A673 (cell line): ENCODE measurements around the gene KRTAP10-7. TPM values are rescaled to one million over a fixed set of nuclear protein-coding genes. Genes with fewer than 3 reads are reported as not detected.
"Not testable (repeated sequence)": the region's sequence is repeated elsewhere in the genome, so short reads cannot be mapped to it uniquely, and the experiment has no call there.

Experiments
- BruUV-seq: library from RNA; stranded (reverse); fragments of 400-500 nt; replicated peaks from 2 replicates; lab custom pipeline; 2021; lab: Mats Ljungman, UMichigan
- CTCF ChIA-PET: fragments of 300-600 bp; sonication (Branson Sonifier 250); formaldehyde crosslinking; loops from one replicate; lab custom pipeline; 2022; ENCODE audit warnings: antibody characterized with exemption; lab: Charles Lee
- POLR2A ChIA-PET: fragments of 300-600 bp; sonication (Branson Sonifier 250); formaldehyde crosslinking; loops from one replicate; lab custom pipeline; 2022; ENCODE audit warnings: antibody characterized with exemption; ENCODE audit not compliant: low non-redundant PET; lab: Charles Lee
- DNase-seq: peaks from one replicate; pipeline ENCODE4 v3.0.0-alpha.2; 2015; ENCODE audit warnings: low spot score
- H3K27ac ChIP-seq: fragments of 200-600 bp; sonication (generic); 2 replicates; pipeline ENCODE4 v1.5.1; 2016; ENCODE audit warnings: mixed run types, low read depth, mild to moderate bottlenecking, mixed read lengths, antibody characterized with exemption, low read length; ENCODE audit not compliant: poor library complexity, severe bottlenecking
- H3K27me3 ChIP-seq: fragments of 200-600 bp; sonication (generic); replicated peaks from 2 replicates; pipeline ENCODE4 v1.6.1; 2017; ENCODE audit warnings: mixed run types, low read depth, mild to moderate bottlenecking, mixed read lengths, antibody characterized with exemption, low read length; ENCODE audit not compliant: insufficient read depth, poor library complexity
- H3K36me3 ChIP-seq: fragments of 200-600 bp; sonication (generic); 2 replicates; pipeline ENCODE4 v1.6.1; 2016; ENCODE audit warnings: mixed run types, mild to moderate bottlenecking, mixed read lengths, antibody characterized with exemption, low read length; ENCODE audit not compliant: insufficient read depth, poor library complexity, severe bottlenecking
- H3K4me1 ChIP-seq: fragments of 200-600 bp; sonication (generic); 2 replicates; pipeline ENCODE4 v1.6.1; 2017; ENCODE audit warnings: mixed run types, mild to moderate bottlenecking, mixed read lengths, antibody characterized with exemption, low read length; ENCODE audit not compliant: insufficient read depth, poor library complexity, severe bottlenecking
- H3K4me3 ChIP-seq: fragments of 200-600 bp; sonication (generic); 2 replicates; pipeline ENCODE4 v1.5.1; 2016; ENCODE audit warnings: low read depth, mixed run types, mild to moderate bottlenecking, mixed read lengths, low read length; ENCODE audit not compliant: poor library complexity, severe bottlenecking
- H3K9me3 ChIP-seq: fragments of 200-600 bp; sonication (generic); 2 replicates; pipeline ENCODE4 v1.6.1; 2016; ENCODE audit warnings: mixed run types, low read depth, mild to moderate bottlenecking, mixed read lengths, antibody characterized with exemption, low read length; ENCODE audit not compliant: poor library complexity, severe bottlenecking
- CTCF ChIP-seq: fragments of 300-800, 200-600 bp; sonication (generic); conservative IDR thresholded peaks from 2 replicates; pipeline ENCODE4 v1.5.1; 2017; ENCODE audit warnings: low read depth, mild to moderate bottlenecking, antibody characterized with exemption, low read length, moderate library complexity, mixed read lengths
- EZH2 ChIP-seq: fragments of 200-600 bp; sonication (generic); IDR thresholded peaks from 2 replicates; pipeline ENCODE4 v1.6.1; 2017; ENCODE audit warnings: borderline replicate concordance, low read depth, mild to moderate bottlenecking, mixed read lengths, antibody characterized with exemption, low read length; ENCODE audit not compliant: poor library complexity, severe bottlenecking
- intact Hi-C: fragments of 100-400 bp; cut with micrococcal nuclease; formaldehyde crosslinking; loops from one replicate; pipeline ENCODE4 v1.10.0; 2022; ENCODE audit not compliant: unreplicated experiment
- total RNA-seq: library from RNA; stranded (reverse); gene quantifications from 2 replicates; pipeline ENCODE4 v1.2.3, GENCODE V29; 2021

KRTAP10-7 gene
- total RNA-seq, 1 experiment from 2014 or later: not detected

DNA sequence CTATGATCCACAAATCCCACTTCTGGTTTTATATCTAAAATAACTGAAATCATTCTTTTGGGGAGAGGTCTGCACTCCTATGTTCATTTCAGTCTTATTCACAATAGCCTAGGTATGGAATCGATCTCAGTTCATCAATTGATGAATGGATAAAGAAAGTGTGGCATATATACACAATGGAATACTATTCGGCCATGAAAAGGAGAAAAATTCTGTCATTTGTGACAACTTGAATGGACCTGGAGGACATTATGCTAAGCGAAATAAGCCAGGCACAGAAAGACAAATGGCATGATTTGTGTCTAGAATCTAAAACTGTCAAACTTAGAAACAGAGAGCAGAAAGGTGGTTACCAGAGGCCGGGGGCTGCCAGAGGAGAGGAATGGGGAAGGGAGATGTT lies 6.1 kb downstream of the KRTAP10-7 start:
- no peaks in the 10 kb centered on the region for H3K27me3 ChIP-seq
- peaks cover 20% of the 10 kb centered on the region for H3K9me3 ChIP-seq
- intact Hi-C loops: loop anchor here (10.0 kb wide), 1 partner anchor 62 kb away; the partner anchor contains the start of gene KRTAP10-1
- H3K36me3 ChIP-seq: no peaks in the 10 kb centered on the region
- ChIA-PET CTCF (no interaction called here), POLR2A (no interaction called here)
- H3K27ac ChIP-seq: no peak overlapping the region
- H3K4me1 ChIP-seq: no peaks in the 10 kb centered on the region
- no peak for DNase-seq
- no TSS peak for BruUV-seq
- no peak overlapping the region for H3K4me3 ChIP-seq
- TF ChIP-seq CTCF (no peak), EZH2 (no peak)

DNA sequence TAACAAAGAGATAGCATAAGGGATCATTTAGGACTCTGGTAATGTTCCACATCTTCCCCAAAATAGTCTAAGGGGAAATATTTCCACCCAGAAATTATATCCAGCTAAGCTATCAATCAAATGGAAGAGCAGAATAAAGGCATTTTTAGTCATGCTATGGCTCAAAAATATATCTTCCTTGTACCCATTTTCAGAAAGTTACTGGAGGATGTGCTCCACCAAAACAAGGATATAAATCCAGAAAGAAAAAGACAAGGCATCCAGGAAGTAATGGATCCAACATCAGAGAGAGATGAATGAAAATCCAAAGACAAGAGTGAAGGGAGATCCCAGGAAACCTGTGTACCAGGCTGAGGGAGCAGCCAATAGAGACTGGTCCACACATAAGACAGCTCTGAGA lies 8.8 kb downstream of the KRTAP10-7 start:
- ChIA-PET POLR2A (no interaction called here), CTCF (no interaction called here)
- no peaks in the 10 kb centered on the region for H3K36me3 ChIP-seq
- peaks cover 25% of the 10 kb centered on the region for H3K9me3 ChIP-seq
- no peaks in the 10 kb centered on the region for H3K4me1 ChIP-seq
- BruUV-seq: no TSS peak
- TF ChIP-seq CTCF (no peak), EZH2 (no peak)
- no peak overlapping the region for H3K4me3 ChIP-seq
- no peak for DNase-seq
- H3K27ac ChIP-seq: no peak overlapping the region
- intact Hi-C loops: loop anchor here (10.0 kb wide), 1 partner anchor 64 kb away; the partner anchor contains the start of gene KRTAP10-1
- no peaks in the 10 kb centered on the region for H3K27me3 ChIP-seq

- H3K4me1 ChIP-seq, BruUV-seq, H3K36me3 ChIP-seq, POLR2A ChIA-PET, H3K27ac ChIP-seq, intact Hi-C loops, H3K4me3 ChIP-seq, H3K27me3 ChIP-seq, CTCF ChIA-PET, DNase-seq: not testable (repeated sequence)
- peaks cover 25% of the 10 kb centered on the region for H3K9me3 ChIP-seq
Observed at GRCh38 chr21:44610157-44610843, 9.9 kb downstream of the KRTAP10-7 start.

GRCh38 chr21:44611551-44611950 lies 11.2 kb downstream of the KRTAP10-7 start:
- no peak for DNase-seq
- Histone ChIP-seq H3K27ac (no peak overlapping the region), H3K4me1 (no peaks in the 10 kb centered on the region), H3K4me3 (no peak overlapping the region), H3K36me3 (no peaks in the 10 kb centered on the region), H3K27me3 (no peaks in the 10 kb centered on the region), H3K9me3 (peaks cover 25% of the 10 kb centered on the region)
- ChIA-PET POLR2A (no interaction called here), CTCF (no interaction called here)
- intact Hi-C loops: no loop called here
- TF ChIP-seq CTCF (no peak), EZH2 (no peak)
- BruUV-seq: no TSS peak
